T1000 (cell line): ENCODE results near the gene OR52I1.
A peak's percentile ranks its signal among the peaks of the same experiment; 100 is the strongest.

Source experiments
- DNase-seq: peaks from one replicate; lab custom pipeline; 2025; ENCODE audit warnings: mixed read lengths; lab: John Stamatoyannopoulos, UW

OR52I1 gene

GRCh38 chr11:4593739-4594138 is at the start of gene OR52I1:
OR52I1 (plus strand) TSS chr11:4594039; CDS start chr11:4594039, 0 bp downstream.
- no peak for DNase-seq

GRCh38 chr11:4544891-4545290 is 48.9 kb upstream of the OR52I1 start, which contains the start of gene OR52M1:
OR52M1 (plus strand) TSS chr11:4545191; CDS start chr11:4545191, 0 bp downstream.
- DNase-seq = no peak

GRCh38 chr11:4546878-4547277 is 47.0 kb upstream of the OR52I1 start:
- DNase-seq = no peak

- no peak for DNase-seq
These were observed 46.4 kb upstream of the OR52I1 start for GRCh38 chr11:4547416-4547815.

- no peak for DNase-seq
These were observed 42.4 kb upstream of the OR52I1 start for GRCh38 chr11:4551346-4551979.

- DNase-seq = no peak
These were observed 34.1 kb upstream of the OR52I1 start for GRCh38 chr11:4559527-4560440.

GRCh38 chr11:4560467-4560866 is 33.4 kb upstream of the OR52I1 start:
- DNase-seq = no peak

GRCh38 chr11:4565371-4565770 is 28.5 kb upstream of the OR52I1 start:
- DNase-seq = no peak

- DNase-seq = no peak
These were observed 24.8 kb upstream of the OR52I1 start for GRCh38 chr11:4569075-4569474.

GRCh38 chr11:4576880-4577279 is 17.0 kb upstream of the OR52I1 start:
- DNase-seq = no peak

GRCh38 chr11:4577761-4578160 is 16.1 kb upstream of the OR52I1 start:
- DNase-seq = no peak

GRCh38 chr11:4578624-4579023 is 15.2 kb upstream of the OR52I1 start:
- DNase-seq = no peak

- no peak for DNase-seq
These were observed 13.7 kb upstream of the OR52I1 start for GRCh38 chr11:4580124-4580523.

- no peak for DNase-seq
These were observed 12.4 kb upstream of the OR52I1 start, which contains the start of gene OR52I2 for GRCh38 chr11:4581443-4581842. OR52I2 (plus strand) TSS chr11:4581743.

GRCh38 chr11:4589017-4589416 is 4.8 kb upstream of the OR52I1 start:
- DNase-seq = no peak

GRCh38 chr11:4605057-4605456 is 11.2 kb downstream of the OR52I1 start:
- no peak for DNase-seq

- no peak for DNase-seq
These were observed 12.6 kb downstream of the OR52I1 start for GRCh38 chr11:4606231-4607015.

GRCh38 chr11:4607096-4607495 is 13.3 kb downstream of the OR52I1 start:
- no peak for DNase-seq

GRCh38 chr11:4607781-4608666 is 14.2 kb downstream of the OR52I1 start, which contains the start of gene TRIM68:
TRIM68 (minus strand) TSS chr11:4608231; CDS start chr11:4605504, 2,727 bp downstream.
- peak; percentile 89 for DNase-seq

GRCh38 chr11:4610258-4610935 is 16.6 kb downstream of the OR52I1 start:
- no peak for DNase-seq

- no peak for DNase-seq
These were observed 18.1 kb downstream of the OR52I1 start for GRCh38 chr11:4611986-4612385.
